ENCODE data around the gene MED20. TPM values are rescaled to one million over a fixed set of nuclear protein-coding genes. Genes with fewer than 3 reads are reported as not detected.

The MED20 gene
- total RNA-seq, 4 donors from 2014 or later, result 9.6 to 14.9 (median 14.2) TPM

DNA sequence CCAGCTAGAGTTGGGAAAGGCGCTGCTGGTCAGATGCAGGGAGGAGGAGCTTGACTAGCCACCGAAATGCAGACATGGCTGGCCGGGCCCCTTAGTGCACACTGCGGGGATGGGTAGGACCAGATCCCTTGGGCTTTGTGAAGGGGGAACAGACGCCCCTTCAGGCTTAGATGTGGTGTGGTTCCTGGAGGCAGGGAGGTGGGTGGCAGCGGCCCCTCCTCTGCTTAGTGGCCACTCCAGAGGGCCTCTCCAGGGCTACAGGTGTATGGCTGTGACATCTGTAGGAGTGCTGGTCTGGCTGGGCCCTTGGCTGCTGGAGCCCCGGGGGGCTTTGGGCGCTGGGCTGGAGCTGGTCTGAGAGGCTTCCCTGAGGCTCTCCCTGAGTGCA, 14.7 kb upstream of the MED20 start:
- Histone ChIP-seq H3K27me3 (no peaks in the 10 kb centered on the region), H3K9me3 (no peaks in the 10 kb centered on the region), H3K4me3 (no peak overlapping the region), H3K4me1 (peaks cover 48 to 51% (median 49%) of the 10 kb centered on the region in 4 donors), H3K36me3 (peaks cover 43 to 77% (median 65%) of the 10 kb centered on the region in 4 donors), H3K27ac (replicated peaks in 1 of 4) (peak overlapping the region in 3 of 4 donors; percentile 5 to 21 (median 9))
- TF ChIP-seq EP300 (IDR thresholded peaks at IDR 0.05) (no peak), POLR2A (IDR thresholded peaks at IDR 0.05; ENCODE audit: low read depth) (no peak), POLR2AphosphoS5 (IDR thresholded peaks at IDR 0.05) (no peak)
- TF ChIP-seq, protein P1, sequence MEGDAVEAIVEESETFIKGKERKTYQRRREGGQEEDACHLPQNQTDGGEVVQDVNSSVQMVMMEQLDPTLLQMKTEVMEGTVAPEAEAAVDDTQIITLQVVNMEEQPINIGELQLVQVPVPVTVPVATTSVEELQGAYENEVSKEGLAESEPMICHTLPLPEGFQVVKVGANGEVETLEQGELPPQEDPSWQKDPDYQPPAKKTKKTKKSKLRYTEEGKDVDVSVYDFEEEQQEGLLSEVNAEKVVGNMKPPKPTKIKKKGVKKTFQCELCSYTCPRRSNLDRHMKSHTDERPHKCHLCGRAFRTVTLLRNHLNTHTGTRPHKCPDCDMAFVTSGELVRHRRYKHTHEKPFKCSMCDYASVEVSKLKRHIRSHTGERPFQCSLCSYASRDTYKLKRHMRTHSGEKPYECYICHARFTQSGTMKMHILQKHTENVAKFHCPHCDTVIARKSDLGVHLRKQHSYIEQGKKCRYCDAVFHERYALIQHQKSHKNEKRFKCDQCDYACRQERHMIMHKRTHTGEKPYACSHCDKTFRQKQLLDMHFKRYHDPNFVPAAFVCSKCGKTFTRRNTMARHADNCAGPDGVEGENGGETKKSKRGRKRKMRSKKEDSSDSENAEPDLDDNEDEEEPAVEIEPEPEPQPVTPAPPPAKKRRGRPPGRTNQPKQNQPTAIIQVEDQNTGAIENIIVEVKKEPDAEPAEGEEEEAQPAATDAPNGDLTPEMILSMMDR (IDR thresholded peaks at IDR 0.05), result no peak
- intact Hi-C loops (cut with DNase I), result loop anchor here (2.0 to 10.0 kb wide), 2 partner anchors 91 to 109 kb away; no protein-coding TSS in a partner anchor
- DNase-seq (ENCODE audit: extremely low spot score), result no peak
- WGBS, result 66% methylated on average over 6 of the region's 8 CpGs

DNA sequence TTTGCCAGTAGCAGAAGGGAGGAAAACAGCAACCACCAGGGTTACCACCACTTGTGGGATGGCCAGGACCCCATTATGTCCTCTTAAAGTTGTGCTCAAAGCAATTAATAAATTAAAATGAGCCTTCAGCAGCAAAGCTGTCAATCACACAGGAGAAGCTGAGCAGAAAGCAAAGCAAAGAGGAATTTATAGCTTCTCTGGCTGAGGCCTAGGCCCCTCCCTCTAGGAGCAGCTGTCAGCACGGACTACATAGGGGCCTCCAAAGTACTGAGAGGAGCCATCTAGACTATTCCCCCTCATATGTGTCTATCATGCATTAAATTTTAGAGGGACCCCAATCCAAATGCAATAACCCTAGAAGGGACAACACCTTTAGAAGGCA, 14.2 kb upstream of the MED20 start:
- Histone ChIP-seq H3K27me3 (no peaks in the 10 kb centered on the region), H3K9me3 (no peaks in the 10 kb centered on the region), H3K4me3 (no peak overlapping the region), H3K27ac (replicated peaks in 1 of 4) (no peak overlapping the region), H3K4me1 (peaks cover 43 to 46% (median 44%) of the 10 kb centered on the region in 4 donors), H3K36me3 (peaks cover 48 to 82% (median 70%) of the 10 kb centered on the region in 4 donors)
- DNase-seq (ENCODE audit: extremely low spot score), result no peak
- intact Hi-C loops (cut with DNase I), result loop anchor here (10.0 kb wide), 1 partner anchor 90 kb away; no protein-coding TSS in a partner anchor
- WGBS, result 67% methylated on average over 1 of the region's 1 CpG
- TF ChIP-seq POLR2AphosphoS5 (IDR thresholded peaks at IDR 0.05) (no peak), EP300 (IDR thresholded peaks at IDR 0.05) (no peak), POLR2A (IDR thresholded peaks at IDR 0.05; ENCODE audit: low read depth) (no peak)
- TF ChIP-seq, protein P1 (IDR thresholded peaks at IDR 0.05), result no peak

DNA sequence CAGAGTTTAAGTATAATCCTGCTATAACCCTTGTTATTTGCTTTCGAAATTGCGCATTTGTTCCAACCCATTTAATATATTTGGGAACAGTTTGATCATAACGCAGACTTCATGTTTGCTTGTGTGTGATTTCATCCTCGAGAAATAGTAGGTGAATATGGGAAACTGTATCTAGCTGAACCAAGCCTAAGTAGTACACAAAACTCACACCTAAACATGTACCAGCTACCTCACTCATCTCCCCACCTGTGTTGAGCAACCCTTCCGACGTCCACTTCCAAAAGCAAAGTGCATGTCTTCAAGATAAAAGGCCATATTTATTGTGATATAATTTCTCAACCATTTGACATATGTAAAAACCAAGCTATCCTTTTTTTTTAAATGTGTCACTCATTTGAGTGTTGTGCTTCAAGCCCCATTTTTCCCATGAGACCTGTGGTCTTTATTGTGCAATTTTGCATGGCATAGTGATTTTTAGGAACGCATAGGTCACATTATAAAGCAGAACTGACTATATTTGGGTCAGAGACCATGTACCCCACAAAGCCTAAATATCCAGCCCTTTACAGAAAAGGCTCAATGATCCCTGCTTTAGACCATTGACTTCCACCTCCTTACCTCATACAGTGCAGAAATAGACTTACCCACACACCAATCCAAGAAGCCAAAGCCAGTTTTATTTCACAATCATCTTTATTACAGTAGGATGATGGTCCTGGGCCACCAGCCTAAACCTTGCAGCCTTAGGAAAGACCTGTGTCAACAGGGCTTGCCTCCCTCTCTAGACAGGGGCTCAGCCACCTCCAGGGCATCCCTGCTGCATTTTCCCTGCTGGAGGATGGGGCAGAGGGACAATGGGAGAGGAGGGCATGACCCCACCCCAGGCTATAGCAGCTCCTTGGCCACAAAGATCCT, 13.6 kb upstream of the MED20 start:
- Histone ChIP-seq H3K9me3 (no peaks in the 10 kb centered on the region), H3K27ac (replicated peaks in 1 of 4) (no peak overlapping the region), H3K4me1 (peaks cover 37 to 39% (median 38%) of the 10 kb centered on the region in 4 donors), H3K27me3 (no peaks in the 10 kb centered on the region), H3K36me3 (peaks cover 54 to 84% (median 77%) of the 10 kb centered on the region in 4 donors), H3K4me3 (no peak overlapping the region)
- DNase-seq (ENCODE audit: extremely low spot score), result no peak
- intact Hi-C loops (cut with DNase I), result loop anchor here (10.0 kb wide), 1 partner anchor 90 kb away; no protein-coding TSS in a partner anchor
- TF ChIP-seq, protein P1 (IDR thresholded peaks at IDR 0.05), result no peak
- TF ChIP-seq POLR2A (IDR thresholded peaks at IDR 0.05; ENCODE audit: low read depth) (no peak), POLR2AphosphoS5 (IDR thresholded peaks at IDR 0.05) (no peak), EP300 (IDR thresholded peaks at IDR 0.05) (no peak)
- WGBS, result 74% methylated on average over 7 of the region's 7 CpGs

DNA sequence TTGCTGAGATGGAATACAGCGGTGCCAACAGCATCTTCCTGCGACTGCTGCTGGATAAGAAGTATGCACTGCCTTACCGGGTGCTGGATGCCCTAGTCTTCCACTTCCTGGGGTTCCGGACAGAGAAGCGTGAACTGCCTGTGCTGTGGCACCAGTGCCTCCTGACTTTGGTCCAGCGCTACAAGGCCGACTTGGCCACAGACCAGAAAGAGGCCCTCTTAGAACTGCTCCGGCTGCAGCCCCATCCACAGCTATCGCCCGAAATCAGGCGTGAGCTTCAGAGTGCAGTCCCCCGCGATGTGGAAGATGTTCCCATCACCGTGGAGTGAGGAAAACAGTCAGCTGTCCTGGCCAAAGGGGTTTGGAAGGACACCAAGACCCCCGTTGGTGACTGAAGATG, 11.4 kb upstream of the MED20 start:
- H3K36me3 ChIP-seq, result peaks cover 72 to 100% (median 98%) of the 10 kb centered on the region in 4 donors
- TF ChIP-seq, protein P1 (IDR thresholded peaks at IDR 0.05), result no peak
- TF ChIP-seq POLR2A (IDR thresholded peaks at IDR 0.05; ENCODE audit: low read depth) (no peak), POLR2AphosphoS5 (IDR thresholded peaks at IDR 0.05) (no peak), EP300 (IDR thresholded peaks at IDR 0.05) (no peak)
- peaks cover 15 to 18% (median 16%) of the 10 kb centered on the region in 4 donors for H3K4me1 ChIP-seq
- 90% methylated on average over 15 of the region's 15 CpGs for WGBS
- H3K4me3 ChIP-seq, result no peak overlapping the region
- no peak overlapping the region for H3K27ac ChIP-seq (replicated peaks in 1 of 4)
- intact Hi-C loops (cut with DNase I), result loop anchor here (10.0 kb wide), 1 partner anchor 88 kb away; no protein-coding TSS in a partner anchor
- no peak for DNase-seq (ENCODE audit: extremely low spot score)
- no peaks in the 10 kb centered on the region for H3K9me3 ChIP-seq
- H3K27me3 ChIP-seq, result no peaks in the 10 kb centered on the region

All from esophagus muscularis mucosa (tissue), 4 donors.